GM18498 (cell line): ENCODE measurements around the gene TM4SF5.

Experiments
- ATAC-seq: cut with Tn5 transposase; IDR thresholded peaks from one replicate; pipeline ENCODE4 v1.9.1; 2021; ENCODE audit warnings: mild to moderate bottlenecking, moderate library complexity; ENCODE audit not compliant: unreplicated experiment

TM4SF5 gene

GRCh38 chr17:4744999-4745969 lies 26.4 kb upstream of the TM4SF5 start:
- ATAC-seq: no peak

- ATAC-seq: no peak
Measured at GRCh38 chr17:4747847-4748246, 23.8 kb upstream of the TM4SF5 start.

- no peak for ATAC-seq
Measured at GRCh38 chr17:4748686-4749085, 23.0 kb upstream of the TM4SF5 start.

GRCh38 chr17:4750606-4751005 lies 21.1 kb upstream of the TM4SF5 start:
- no peak for ATAC-seq

GRCh38 chr17:4751932-4752331 lies 19.8 kb upstream of the TM4SF5 start:
- no peak for ATAC-seq

- no peak for ATAC-seq
Measured at GRCh38 chr17:4753392-4753791, 18.3 kb upstream of the TM4SF5 start.

- no peak for ATAC-seq
Measured at GRCh38 chr17:4759776-4760236, 11.9 kb upstream of the TM4SF5 start.

- no peak for ATAC-seq
Measured at GRCh38 chr17:4764595-4764994, 7.1 kb upstream of the TM4SF5 start.

- no peak for ATAC-seq
Measured at GRCh38 chr17:4766201-4766600, 5.5 kb upstream of the TM4SF5 start.

GRCh38 chr17:4766723-4767122 lies 5.0 kb upstream of the TM4SF5 start:
- ATAC-seq: no peak

- ATAC-seq: no peak
Measured at GRCh38 chr17:4768298-4768697, 3.4 kb upstream of the TM4SF5 start.

- no peak for ATAC-seq
Measured at GRCh38 chr17:4769628-4770027, 2.1 kb upstream of the TM4SF5 start.

GRCh38 chr17:4772235-4772613 lies 538 bp downstream of the TM4SF5 start:
- ATAC-seq: no peak

- no peak for ATAC-seq
Measured at GRCh38 chr17:4777969-4778760, 6.5 kb downstream of the TM4SF5 start.

- ATAC-seq: no peak
Measured at GRCh38 chr17:4780325-4780955, 8.8 kb downstream of the TM4SF5 start.

- no peak for ATAC-seq
Measured at GRCh38 chr17:4782652-4783051, 11.0 kb downstream of the TM4SF5 start.

GRCh38 chr17:4785311-4786105 lies 13.8 kb downstream of the TM4SF5 start:
- ATAC-seq: no peak

- no peak for ATAC-seq
Measured at GRCh38 chr17:4786106-4786511, 14.4 kb downstream of the TM4SF5 start, which contains the start of gene VMO1. VMO1 (minus strand) TSS chr17:4786364; CDS start chr17:4786352, 12 bp downstream.

GRCh38 chr17:4786516-4786915 lies 14.8 kb downstream of the TM4SF5 start:
- no peak for ATAC-seq

- ATAC-seq: no peak
Measured at GRCh38 chr17:4788159-4788806, 16.6 kb downstream of the TM4SF5 start.
